H9 (cell line): ENCODE data around the gene P4HB. TPM values are rescaled to one million over a fixed set of nuclear protein-coding genes. Genes with fewer than 3 reads are reported as not detected.

Experiments used
- DNase-seq: peaks from one replicate; pipeline ENCODE4 v3.0.0-alpha.2; 2017
- H2AFZ ChIP-seq: one replicate; pipeline ENCODE4 v1.6.1; 2013; ENCODE audit warnings: mild to moderate bottlenecking, low read length, control low read depth, moderate library complexity
- H2AK5ac ChIP-seq: 2 replicates; pipeline ENCODE4 v1.6.1; 2013; ENCODE audit warnings: low read length, control low read depth, mixed read lengths; ENCODE audit not compliant: insufficient read length
- H2BK120ac ChIP-seq: one replicate; pipeline ENCODE4 v1.6.1; 2013; ENCODE audit warnings: low read depth, mild to moderate bottlenecking, low read length, control low read depth, inconsistent platforms; ENCODE audit not compliant: poor library complexity, severe bottlenecking
- H2BK12ac ChIP-seq: 2 replicates; pipeline ENCODE4 v1.6.1; 2013; ENCODE audit warnings: low read length, control low read depth, mixed read lengths, low read depth; ENCODE audit not compliant: insufficient read length
- H2BK15ac ChIP-seq: 2 replicates; pipeline ENCODE4 v1.6.1; 2013; ENCODE audit warnings: low read depth, low read length, control low read depth
- H2BK20ac ChIP-seq: one replicate; pipeline ENCODE4 v1.6.1; 2013; ENCODE audit warnings: low read depth, mild to moderate bottlenecking, low read length, control low read depth, inconsistent platforms; ENCODE audit not compliant: poor library complexity, severe bottlenecking
- H2BK5ac ChIP-seq: 2 replicates; pipeline ENCODE4 v1.6.1; 2013; ENCODE audit warnings: low read length, control low read depth, mixed read lengths; ENCODE audit not compliant: insufficient read length
- H3K14ac ChIP-seq: 2 replicates; pipeline ENCODE4 v1.6.1; 2013; ENCODE audit warnings: low read length, control low read depth; ENCODE audit not compliant: insufficient read depth
- H3K18ac ChIP-seq: 2 replicates; pipeline ENCODE4 v1.6.1; 2013; ENCODE audit warnings: low read depth, mild to moderate bottlenecking, mixed read lengths, low read length, control low read depth; ENCODE audit not compliant: insufficient read length
- H3K23ac ChIP-seq: 2 replicates; pipeline ENCODE4 v1.6.1; 2013; ENCODE audit warnings: low read length, control low read depth, mixed read lengths, low read depth; ENCODE audit not compliant: insufficient read length
- H3K23me2 ChIP-seq: 2 replicates; pipeline ENCODE4 v1.6.1; 2013; ENCODE audit warnings: low read depth, mild to moderate bottlenecking, mixed read lengths, low read length, control low read depth; ENCODE audit not compliant: insufficient read length, poor library complexity, severe bottlenecking
- H3K27ac ChIP-seq: 2 replicates; pipeline ENCODE4 v1.5.1; 2013; ENCODE audit warnings: low read length, control low read depth, mixed read lengths, low read depth; ENCODE audit not compliant: insufficient read length
- H3K27me3 ChIP-seq: 2 replicates; pipeline ENCODE4 v1.6.1; 2013; ENCODE audit warnings: low read length, control low read depth, inconsistent platforms; ENCODE audit not compliant: insufficient read depth
- H3K4ac ChIP-seq: 2 replicates; pipeline ENCODE4 v1.6.1; 2013; ENCODE audit warnings: low read depth, mild to moderate bottlenecking, control low read depth, inconsistent platforms, low read length, moderate library complexity
- H3K4me1 ChIP-seq: 2 replicates; pipeline ENCODE4 v1.6.1; 2013; ENCODE audit warnings: low read length, control low read depth, inconsistent platforms; ENCODE audit not compliant: insufficient read depth
- H3K4me2 ChIP-seq: 2 replicates; pipeline ENCODE4 v1.6.1; 2013; ENCODE audit warnings: low read length, control low read depth, mixed read lengths; ENCODE audit not compliant: insufficient read length, insufficient read depth
- H3K56ac ChIP-seq: 2 replicates; pipeline ENCODE4 v1.6.1; 2013; ENCODE audit warnings: low read depth, mild to moderate bottlenecking, mixed read lengths, low read length, control low read depth; ENCODE audit not compliant: insufficient read length
- H3K79me1 ChIP-seq: 2 replicates; pipeline ENCODE4 v1.6.1; 2013; ENCODE audit warnings: low read depth, mild to moderate bottlenecking, moderate library complexity, low read length, control low read depth, inconsistent platforms; ENCODE audit not compliant: insufficient read depth, poor library complexity, severe bottlenecking
- H3K79me2 ChIP-seq: 2 replicates; pipeline ENCODE4 v1.6.1; 2013; ENCODE audit warnings: low read length, control low read depth, inconsistent platforms; ENCODE audit not compliant: insufficient read depth
- H3K9ac ChIP-seq: 2 replicates; pipeline ENCODE4 v1.6.1; 2013; ENCODE audit warnings: low read length, control low read depth, mixed read lengths; ENCODE audit not compliant: insufficient read length; ENCODE audit errors: extremely low read depth
- H3K9me3 ChIP-seq: one replicate; pipeline ENCODE4 v1.6.1; 2013; ENCODE audit warnings: low read depth, low read length, inconsistent platforms; ENCODE audit not compliant: control insufficient read depth
- H3T11ph ChIP-seq: one replicate; pipeline ENCODE4 v1.6.1; 2013; ENCODE audit warnings: mild to moderate bottlenecking, low read length, control low read depth, inconsistent platforms
- H4K20me1 ChIP-seq: one replicate; pipeline ENCODE4 v1.6.1; 2013; ENCODE audit not compliant: control insufficient read depth, insufficient read length, insufficient read depth
- H4K5ac ChIP-seq: 2 replicates; pipeline ENCODE4 v1.6.1; 2013; ENCODE audit warnings: low read depth, mild to moderate bottlenecking, mixed read lengths, low read length, control low read depth; ENCODE audit not compliant: insufficient read length
- H4K8ac ChIP-seq: replicated peaks from 2 replicates; pipeline ENCODE4 v1.6.1; 2013; ENCODE audit warnings: low read length, control low read depth, mixed read lengths, low read depth; ENCODE audit not compliant: insufficient read length
- H4K91ac ChIP-seq: 2 replicates; pipeline ENCODE4 v1.6.1; 2013; ENCODE audit warnings: low read depth, mild to moderate bottlenecking, moderate library complexity, mixed read lengths, low read length, control low read depth; ENCODE audit not compliant: insufficient read length
- H3K27ac Mint-ChIP-seq, 3 experiments: 2 replicates in 2 of 3; 3 replicates in 1 of 3; pipeline ENCODE4 v1.8.0; 2020 to 2021; ENCODE audit warnings: mixed read lengths in 3 of 3, mild to moderate bottlenecking in 1 of 3, moderate library complexity in 1 of 3
- H3K27me3 Mint-ChIP-seq: 2 replicates; pipeline ENCODE4 v1.8.0; 2021; ENCODE audit warnings: low read depth, mild to moderate bottlenecking, moderate library complexity, mixed read lengths
- H3K36me3 Mint-ChIP-seq, 3 experiments: 2 replicates in 2 of 3; 3 replicates in 1 of 3; pipeline ENCODE4 v1.8.0; 2020 to 2021; ENCODE audit warnings: low read depth in 3 of 3, mixed read lengths in 3 of 3; ENCODE audit not compliant: insufficient read depth in 1 of 3
- H3K4me1 Mint-ChIP-seq, 2 experiments: 2 replicates each; pipeline ENCODE4 v1.8.0; 2020; ENCODE audit warnings: mixed read lengths in 2 of 2
- H3K4me3 Mint-ChIP-seq, 2 experiments: 2 replicates in 1 of 2; 3 replicates in 1 of 2; pipeline ENCODE4 v1.8.0; 2020 to 2021; ENCODE audit warnings: mild to moderate bottlenecking in 2 of 2, mixed read lengths in 2 of 2, moderate library complexity in 1 of 2
- H3K9me3 Mint-ChIP-seq, 2 experiments: 2 replicates in 1 of 2; 3 replicates in 1 of 2; pipeline ENCODE4 v1.8.0; 2020; ENCODE audit warnings: mild to moderate bottlenecking in 2 of 2, mixed read lengths in 2 of 2, moderate library complexity in 1 of 2
- WGBS: extraction: QIAGEN DNeasy Blood & Tissue Kit; methylation state at CpG from one replicate; pipeline ENCODE4 v1.1.7; 2013; ENCODE audit warnings: missing lambda C conversion rate, low lambda C conversion rate, mixed read lengths; ENCODE audit not compliant: insufficient read length; ENCODE audit errors: extremely low coverage; 5-methylcytosine and 5-hydroxymethylcytosine counted together
- total RNA-seq: library from RNA; stranded (reverse); gene quantifications from 2 replicates; pipeline ENCODE4 v1.2.1, GENCODE V29; 2021
- TF ChIP-seq, protein P1 (sequence below): fragments of 200-600 bp; sonication (generic); conservative IDR thresholded peaks from 3 replicates; pipeline ENCODE4 v1.8.0; 2021; ENCODE audit warnings: antibody characterized with exemption, mild to moderate bottlenecking

Gene P4HB
- total RNA-seq, 1 experiment from 2014 or later = 366 TPM

DNA sequence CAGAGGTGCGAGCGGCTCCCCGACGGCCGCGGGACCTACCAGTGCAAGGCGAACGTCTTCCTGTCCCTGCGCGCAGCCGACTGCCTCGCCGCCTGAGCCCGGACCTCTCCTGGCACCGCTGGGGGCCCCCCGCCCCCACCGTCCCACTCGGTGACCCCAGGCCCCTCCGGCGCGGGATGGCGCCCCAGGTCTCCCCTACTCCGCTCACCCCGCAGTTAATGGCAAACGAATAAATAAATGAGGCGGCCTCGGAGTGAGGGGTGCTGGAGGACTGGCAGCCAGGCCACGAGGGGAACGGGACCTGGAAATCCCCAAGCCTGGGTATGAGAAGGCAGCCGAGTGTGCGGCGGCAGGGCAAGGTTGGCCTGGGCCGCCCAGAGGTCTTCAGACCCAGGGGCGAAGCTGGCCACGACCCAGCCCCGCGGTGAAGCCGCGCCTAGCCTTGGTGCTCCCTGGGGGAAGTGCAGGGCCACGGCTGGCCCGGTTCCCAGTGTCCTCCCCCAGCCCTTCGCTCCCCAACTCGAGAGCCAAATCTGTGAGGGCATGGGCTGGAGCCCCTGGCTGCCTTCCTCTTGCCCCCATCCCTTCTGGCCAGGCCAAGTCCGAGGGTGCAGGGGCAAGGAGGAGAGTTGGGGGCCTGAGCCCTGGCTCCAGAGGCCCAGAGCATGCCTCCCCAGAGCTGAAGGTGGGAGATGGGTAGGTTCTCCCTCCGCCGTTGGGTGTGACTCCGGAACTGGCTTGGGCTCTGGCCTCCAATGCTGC, 42.5 kb upstream of the P4HB start:
- no peak overlapping the region for H3K23ac ChIP-seq
- Mint-ChIP-seq H3K36me3 (peaks cover 6 to 27% (median 16%) of the 10 kb centered on the region in 3 experiments; a peak in 6 of 7 replicates), H3K4me1 (peaks cover 0 to 3% of the 10 kb centered on the region in 2 experiments; a peak in 2 of 4 replicates), H3K27ac (no peak overlapping the region), H3K27me3 (peaks cover 11% of the 10 kb centered on the region), H3K4me3 (peak overlapping the region; percentile 27 to 60; a peak in 2 of 5 replicates), H3K9me3 (no peaks in the 10 kb centered on the region)
- peak overlapping the region; percentile 31 for H3K4me2 ChIP-seq
- no peaks in the 10 kb centered on the region for H3K9me3 ChIP-seq
- H3K27ac ChIP-seq = no peak overlapping the region
- no CpG with 5 or more reads among the region's 47 CpGs for WGBS
- H2BK12ac ChIP-seq = no peak overlapping the region
- H4K5ac ChIP-seq = no peak overlapping the region
- no peak overlapping the region for H3K56ac ChIP-seq
- no peaks in the 10 kb centered on the region for H3K4me1 ChIP-seq
- H3K4ac ChIP-seq = no peak overlapping the region
- no peak overlapping the region for H3T11ph ChIP-seq
- H2BK20ac ChIP-seq = no peak overlapping the region
- H3K27me3 ChIP-seq = no peaks in the 10 kb centered on the region; the same call in 1 of the 2 replicates
- no peak overlapping the region for H2BK15ac ChIP-seq
- H2BK5ac ChIP-seq = no peak overlapping the region
- no peak overlapping the region for H2AK5ac ChIP-seq
- no peak overlapping the region for H2BK120ac ChIP-seq
- no peaks in the 10 kb centered on the region for H4K20me1 ChIP-seq
- H3K18ac ChIP-seq = no peak overlapping the region
- no peak overlapping the region for H2AFZ ChIP-seq
- H3K79me1 ChIP-seq = no peaks in the 10 kb centered on the region
- H3K23me2 ChIP-seq = peaks cover 11% of the 10 kb centered on the region
- peak; percentile 72 for DNase-seq
- H4K8ac ChIP-seq = no peak overlapping the region
- no peaks in the 10 kb centered on the region for H3K79me2 ChIP-seq
- peak overlapping the region; percentile 51; the same call in 1 of the 2 replicates for H3K14ac ChIP-seq
- TF ChIP-seq, protein P1, sequence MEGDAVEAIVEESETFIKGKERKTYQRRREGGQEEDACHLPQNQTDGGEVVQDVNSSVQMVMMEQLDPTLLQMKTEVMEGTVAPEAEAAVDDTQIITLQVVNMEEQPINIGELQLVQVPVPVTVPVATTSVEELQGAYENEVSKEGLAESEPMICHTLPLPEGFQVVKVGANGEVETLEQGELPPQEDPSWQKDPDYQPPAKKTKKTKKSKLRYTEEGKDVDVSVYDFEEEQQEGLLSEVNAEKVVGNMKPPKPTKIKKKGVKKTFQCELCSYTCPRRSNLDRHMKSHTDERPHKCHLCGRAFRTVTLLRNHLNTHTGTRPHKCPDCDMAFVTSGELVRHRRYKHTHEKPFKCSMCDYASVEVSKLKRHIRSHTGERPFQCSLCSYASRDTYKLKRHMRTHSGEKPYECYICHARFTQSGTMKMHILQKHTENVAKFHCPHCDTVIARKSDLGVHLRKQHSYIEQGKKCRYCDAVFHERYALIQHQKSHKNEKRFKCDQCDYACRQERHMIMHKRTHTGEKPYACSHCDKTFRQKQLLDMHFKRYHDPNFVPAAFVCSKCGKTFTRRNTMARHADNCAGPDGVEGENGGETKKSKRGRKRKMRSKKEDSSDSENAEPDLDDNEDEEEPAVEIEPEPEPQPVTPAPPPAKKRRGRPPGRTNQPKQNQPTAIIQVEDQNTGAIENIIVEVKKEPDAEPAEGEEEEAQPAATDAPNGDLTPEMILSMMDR = no peak
- H4K91ac ChIP-seq = no peak overlapping the region
- H3K9ac ChIP-seq = no peak overlapping the region
